K562 (cell line): ENCODE data around the gene CLIC1. TPM values are rescaled to one million over a fixed set of nuclear protein-coding genes. Genes with fewer than 3 reads are reported as not detected.

ENCODE experiments used
- ARID4B ChIP-seq: sonication (generic); formaldehyde crosslinking; IDR thresholded peaks from 2 replicates; pipeline ENCODE4 v1.8.0; 2022; ENCODE audit warnings: mild to moderate bottlenecking, missing genetic modification reagents
- CCAR2 ChIP-seq: fragments of 200-400 bp; formaldehyde crosslinking; IDR thresholded peaks from 2 replicates; pipeline ENCODE4 v1.6.1; 2017; ENCODE audit warnings: mild to moderate bottlenecking, low read depth, low read length
- CHD1 ChIP-seq: fragments of 200-600 bp; sonication (generic); IDR thresholded peaks from one replicate; pipeline ENCODE4 v1.6.1; 2012; ENCODE audit warnings: mild to moderate bottlenecking, moderate library complexity, low read length, inconsistent platforms
- CREB1 ChIP-seq, 2 experiments: sonication (generic) in 1 of 2; formaldehyde crosslinking in 1 of 2; IDR thresholded peaks; 2 replicates each; pipeline versions ENCODE4 v1.6.1 to v1.8.0; 2012 to 2022; ENCODE audit warnings: inconsistent platforms in 1 of 2, mild to moderate bottlenecking in 1 of 2, missing genetic modification reagents in 1 of 2, moderate library complexity in 1 of 2
- DIDO1 ChIP-seq: fragments of 450-650 bp; IDR thresholded peaks from 2 replicates; pipeline ENCODE4 v1.6.1; 2016; ENCODE audit warnings: low read depth, missing biosample characterization, missing genetic modification characterization
- DMBX1 ChIP-seq: fragments of 250-450 bp; sonication (Bioruptor Pico); IDR thresholded peaks from 2 replicates; pipeline ENCODE4 v1.8.0; 2022; ENCODE audit warnings: inconsistent platforms, mild to moderate bottlenecking, moderate library complexity, borderline replicate concordance
- ESRRA ChIP-seq: fragments of 450-650 bp; IDR thresholded peaks from 2 replicates; pipeline ENCODE4 v1.6.1; 2014; ENCODE audit warnings: low read depth, mild to moderate bottlenecking, moderate library complexity, borderline replicate concordance
- HEY1 ChIP-seq: fragments of 250-450 bp; sonication (Bioruptor Pico); IDR thresholded peaks from 2 replicates; pipeline ENCODE4 v1.5.0; 2020; ENCODE audit warnings: mild to moderate bottlenecking, moderate library complexity, borderline replicate concordance
- IRF1 ChIP-seq: sonication (generic); formaldehyde crosslinking; IDR thresholded peaks from 2 replicates; pipeline ENCODE4 v1.8.0; 2022; ENCODE audit warnings: missing genetic modification reagents, mild to moderate bottlenecking, borderline replicate concordance
- MECOM ChIP-seq: fragments of 250-450 bp; sonication (Bioruptor Pico); IDR thresholded peaks from 2 replicates; pipeline ENCODE4 v1.8.0; 2022; ENCODE audit warnings: inconsistent platforms
- MYC ChIP-seq, 2 experiments: fragments of 250-450 bp in 1 of 2; sonication (Bioruptor Pico) in 1 of 2; IDR thresholded peaks; 2 replicates each; pipeline versions ENCODE4 v1.5.1 to v1.6.1; 2012 to 2021; ENCODE audit warnings: low read depth in 2 of 2, borderline replicate concordance in 1 of 2, improper control_type of control experiment in 1 of 2, low read length in 1 of 2, mild to moderate bottlenecking in 1 of 2, moderate library complexity in 1 of 2
- NCOA6 ChIP-seq: fragments of 450-650 bp; IDR thresholded peaks from 2 replicates; pipeline ENCODE4 v1.6.1; 2017; ENCODE audit warnings: mild to moderate bottlenecking
- SMAD2 ChIP-seq: fragments of 150-350 bp; IDR thresholded peaks from 2 replicates; pipeline ENCODE4 v1.6.1; 2014; ENCODE audit warnings: low read depth, mild to moderate bottlenecking, low read length
- THAP12 ChIP-seq: fragments of 250-450 bp; sonication (Bioruptor Pico); IDR thresholded peaks from 2 replicates; pipeline ENCODE4 v1.9.0; 2021; ENCODE audit warnings: mild to moderate bottlenecking, inconsistent platforms
- ZNF282 ChIP-seq: sonication (generic); formaldehyde crosslinking; IDR thresholded peaks from 2 replicates; pipeline ENCODE4 v1.8.1; 2023; ENCODE audit warnings: missing genetic modification reagents
- ZNF3 ChIP-seq: fragments of 250-450 bp; sonication (Bioruptor Pico); IDR thresholded peaks from 2 replicates; pipeline ENCODE4 v1.5.0; 2021; ENCODE audit warnings: mild to moderate bottlenecking, moderate library complexity
- ZNF584 ChIP-seq: fragments of 200-800 bp; sonication (Bioruptor generic); IDR thresholded peaks from 2 replicates; pipeline ENCODE4 v1.6.1; 2016; ENCODE audit warnings: low read depth, mild to moderate bottlenecking, missing genetic modification characterization, missing compliant biosample characterization
- polyA plus RNA-seq, 8 experiments: library from polyadenylated mRNA; depleted of rRNA in 4 of 8; stranded (reverse) in 5 of 8; unstranded in 3 of 8; fragments of >200 nt; fragmentation: Nextera tagmentation in 2 of 8; fragmentation: Illumina TruSeq in 1 of 8; extraction: Ambion mirVana in 2 of 8; extraction: Trizol in 1 of 8; gene quantifications; 2 replicates each; pipeline versions ENCODE4 v1.2.1 to v1.2.3, GENCODE V29; 2011 to 2014; ENCODE audit warnings: inconsistent platforms in 1 of 8, missing spikeins in 1 of 8
- total RNA-seq, 7 experiments: library from RNA; depleted of rRNA in 6 of 7; stranded (reverse); fragments of >200 nt in 6 of 7; fragmentation: Illumina TruSeq in 2 of 7; extraction: Trizol in 2 of 7; gene quantifications; 2 replicates each; pipeline versions ENCODE4 v1.2.1 to v1.2.3, GENCODE V29; 2011 to 2021; ENCODE audit warnings: low replicate concordance in 1 of 7

The CLIC1 gene
- total and polyA plus RNA-seq, 9 of the 15 experiments (the other 6 are each of a cell fraction or from before 2014, with no cell fraction given), result 1,267 to 2,419 (median 1,808) TPM

- no peak; the same call in 1 of the 2 replicates for TF ChIP-seq ESRRA
- no peak for TF ChIP-seq CREB1 (IDR thresholded peaks at IDR 0.05)
- no peak for TF ChIP-seq CREB1 (CRISPR knock-in tag; IDR thresholded peaks at IDR 0.05)
- no peak for TF ChIP-seq ARID4B (CRISPR knock-in tag)
- no peak for TF ChIP-seq HEY1
- no peak for TF ChIP-seq ZNF282
- TF ChIP-seq SMAD2, result no peak
- TF ChIP-seq NCOA6, result no peak
- TF ChIP-seq CHD1, result no peak
- TF ChIP-seq MECOM (CRISPR knock-in tag), result peak; percentile 78; the same call in 1 of the 2 replicates
- 0 out of 2 replicates have a peak, but pooled peaks have one; percentile 7 for TF ChIP-seq THAP12
- no peak for TF ChIP-seq ZNF584 (CRISPR knock-in tag)
- TF ChIP-seq CCAR2, result no peak
- no peak for TF ChIP-seq ZNF3 (CRISPR knock-in tag)
- TF ChIP-seq DMBX1 (CRISPR knock-in tag), result peak; percentile 84
- TF ChIP-seq DIDO1 (tag), result no peak
- TF ChIP-seq MYC (IDR thresholded peaks at IDR 0.05; ENCODE audit: low read depth, low read length), result peak; percentile 85
- peak; percentile 72 for TF ChIP-seq MYC (CRISPR knock-in tag; IDR thresholded peaks at IDR 0.05; ENCODE audit: borderline replicate concordance, low read depth)
- TF ChIP-seq IRF1 (CRISPR knock-in tag), result no peak
Measured at GRCh38 chr6:31725502-31726350, 10.6 kb downstream of the CLIC1 start (continued).
